Fibroblast of lung (primary cell): Measurements from ENCODE around the gene R3HCC1L. TPM values are rescaled to one million over a fixed set of nuclear protein-coding genes. Genes with fewer than 3 reads are reported as not detected.

Experiments
- DNase-seq, 2 donors: peaks; one replicate each; pipeline versions ENCODE4 v3.0.0 to v3.0.0-alpha.2; 2010; ENCODE audit warnings: low read depth in 2 of 2
- H2AFZ ChIP-seq: 2 replicates; pipeline ENCODE4 v1.5.1; 2012; ENCODE audit warnings: low read length, control low read depth, inconsistent platforms
- H3K27ac ChIP-seq: 2 replicates; pipeline ENCODE4 v1.5.1; 2011; ENCODE audit warnings: low read length, control low read depth; ENCODE audit not compliant: insufficient read depth
- H3K27me3 ChIP-seq: 2 replicates; pipeline ENCODE4 v1.5.1; 2011; ENCODE audit warnings: mild to moderate bottlenecking, low read length; ENCODE audit not compliant: control insufficient read depth, insufficient read depth
- H3K36me3 ChIP-seq: 2 replicates; pipeline ENCODE4 v1.5.1; 2011; ENCODE audit warnings: low read length; ENCODE audit not compliant: control insufficient read depth, insufficient read depth
- H3K4me1 ChIP-seq: 2 replicates; pipeline ENCODE4 v1.5.1; 2011; ENCODE audit warnings: low read length; ENCODE audit not compliant: control insufficient read depth, insufficient read depth; ENCODE audit errors: extremely low read depth
- H3K4me2 ChIP-seq: 2 replicates; pipeline ENCODE4 v1.5.1; 2011; ENCODE audit warnings: low read length, control low read depth; ENCODE audit not compliant: insufficient read depth; ENCODE audit errors: extremely low read depth
- H3K4me3 ChIP-seq, 4 experiments: fragments of 200-600 bp in 1 of 4; sonication (generic) in 1 of 4; replicated peaks in 1 of 4; 2 replicates each; pipeline ENCODE4 v1.5.1; 2011 to 2016; ENCODE audit warnings: low read length in 4 of 4, low read depth in 3 of 4, mild to moderate bottlenecking in 3 of 4, control low read depth in 2 of 4, inconsistent platforms in 1 of 4, mixed read lengths in 1 of 4; ENCODE audit not compliant: insufficient read depth in 1 of 4; ENCODE audit errors: control extremely low read depth in 1 of 4
- H3K79me2 ChIP-seq: 2 replicates; pipeline ENCODE4 v1.5.1; 2012; ENCODE audit warnings: mild to moderate bottlenecking, low read length, inconsistent platforms; ENCODE audit not compliant: control insufficient read depth, insufficient read depth
- H3K9ac ChIP-seq: 2 replicates; pipeline ENCODE4 v1.5.1; 2011; ENCODE audit warnings: mild to moderate bottlenecking, low read length, control low read depth; ENCODE audit not compliant: insufficient read depth
- H3K9me3 ChIP-seq: 2 replicates; pipeline ENCODE4 v1.5.1; 2012; ENCODE audit warnings: low read depth, low read length; ENCODE audit not compliant: control insufficient read depth, insufficient read depth
- H4K20me1 ChIP-seq: 2 replicates; pipeline ENCODE4 v1.5.1; 2011; ENCODE audit warnings: low read length; ENCODE audit not compliant: control insufficient read depth, insufficient read depth; ENCODE audit errors: extremely low read depth
- EZH2 ChIP-seq: IDR thresholded peaks from 2 replicates; pipeline ENCODE4 v1.5.1; 2012; ENCODE audit warnings: low read length, control low read depth, mild to moderate bottlenecking; ENCODE audit errors: missing control alignments
- polyA plus RNA-seq, 2 donors: library from polyadenylated mRNA; depleted of rRNA in 1 of 2; stranded (reverse) in 1 of 2; unstranded in 1 of 2; fragments of >200 nt; gene quantifications; 2 replicates each; pipeline ENCODE4 v1.2.1, GENCODE V29; 2011 to 2012; ENCODE audit warnings: missing spikeins in 1 of 2
- total RNA-seq: library from RNA; depleted of rRNA; stranded (reverse); fragments of >200 nt; gene quantifications from 2 replicates; pipeline ENCODE4 v1.2.1, GENCODE V29; 2014
- TF ChIP-seq, protein P1 (sequence below), 2 donors: IDR thresholded peaks in 1 of 2; conservative IDR thresholded peaks in 1 of 2; 1 replicate in 1 of 2; 2 replicates in 1 of 2; pipeline ENCODE4 v1.5.1; 2011 to 2012; ENCODE audit warnings: low read length in 2 of 2, control low read depth in 1 of 2, inconsistent platforms in 1 of 2, low read depth in 1 of 2, mild to moderate bottlenecking in 1 of 2

The R3HCC1L gene
- total and polyA plus RNA-seq, 2 donors (not counting 1 experiment from before 2014, with no cell fraction given), result 11.1 to 19.5 TPM

- Histone ChIP-seq H3K4me3 (peak within 1 kb of the TSS; percentile 48 to 68 (median 60)), H3K79me2 (no peaks in the 10 kb centered on the region), H3K9ac (peak within 1 kb of the TSS; percentile 60), H4K20me1 (no peaks in the 10 kb centered on the region), H3K36me3 (no peaks in the 10 kb centered on the region), H3K9me3 (no peaks in the 10 kb centered on the region), H2AFZ (peak within 1 kb of the TSS; percentile 19), H3K27me3 (peaks cover 3% of the 10 kb centered on the region), H3K4me1 (peaks cover 25% of the 10 kb centered on the region), H3K27ac (peak within 1 kb of the TSS; percentile 69), H3K4me2 (peak within 1 kb of the TSS; percentile 98)
- peak; percentile 37 to 45 for DNase-seq
- TF ChIP-seq, protein P1, sequence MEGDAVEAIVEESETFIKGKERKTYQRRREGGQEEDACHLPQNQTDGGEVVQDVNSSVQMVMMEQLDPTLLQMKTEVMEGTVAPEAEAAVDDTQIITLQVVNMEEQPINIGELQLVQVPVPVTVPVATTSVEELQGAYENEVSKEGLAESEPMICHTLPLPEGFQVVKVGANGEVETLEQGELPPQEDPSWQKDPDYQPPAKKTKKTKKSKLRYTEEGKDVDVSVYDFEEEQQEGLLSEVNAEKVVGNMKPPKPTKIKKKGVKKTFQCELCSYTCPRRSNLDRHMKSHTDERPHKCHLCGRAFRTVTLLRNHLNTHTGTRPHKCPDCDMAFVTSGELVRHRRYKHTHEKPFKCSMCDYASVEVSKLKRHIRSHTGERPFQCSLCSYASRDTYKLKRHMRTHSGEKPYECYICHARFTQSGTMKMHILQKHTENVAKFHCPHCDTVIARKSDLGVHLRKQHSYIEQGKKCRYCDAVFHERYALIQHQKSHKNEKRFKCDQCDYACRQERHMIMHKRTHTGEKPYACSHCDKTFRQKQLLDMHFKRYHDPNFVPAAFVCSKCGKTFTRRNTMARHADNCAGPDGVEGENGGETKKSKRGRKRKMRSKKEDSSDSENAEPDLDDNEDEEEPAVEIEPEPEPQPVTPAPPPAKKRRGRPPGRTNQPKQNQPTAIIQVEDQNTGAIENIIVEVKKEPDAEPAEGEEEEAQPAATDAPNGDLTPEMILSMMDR (conservative IDR thresholded peaks at IDR 0.05 in 1 of 2, IDR thresholded peaks at IDR 0.05 in 1 of 2; ENCODE audit: low read depth in 1 of 2, low read length in 2 of 2), result no peak
- no peak for TF ChIP-seq EZH2
Observed at GRCh38 chr10:98267894-98268693, 133.6 kb downstream of the R3HCC1L start, which contains the start of gene LOXL4. TSS of gene LOXL4 (minus strand) at chr10:98268194. CDS start at chr10:98263019, 5,175 bp downstream.

DNA sequence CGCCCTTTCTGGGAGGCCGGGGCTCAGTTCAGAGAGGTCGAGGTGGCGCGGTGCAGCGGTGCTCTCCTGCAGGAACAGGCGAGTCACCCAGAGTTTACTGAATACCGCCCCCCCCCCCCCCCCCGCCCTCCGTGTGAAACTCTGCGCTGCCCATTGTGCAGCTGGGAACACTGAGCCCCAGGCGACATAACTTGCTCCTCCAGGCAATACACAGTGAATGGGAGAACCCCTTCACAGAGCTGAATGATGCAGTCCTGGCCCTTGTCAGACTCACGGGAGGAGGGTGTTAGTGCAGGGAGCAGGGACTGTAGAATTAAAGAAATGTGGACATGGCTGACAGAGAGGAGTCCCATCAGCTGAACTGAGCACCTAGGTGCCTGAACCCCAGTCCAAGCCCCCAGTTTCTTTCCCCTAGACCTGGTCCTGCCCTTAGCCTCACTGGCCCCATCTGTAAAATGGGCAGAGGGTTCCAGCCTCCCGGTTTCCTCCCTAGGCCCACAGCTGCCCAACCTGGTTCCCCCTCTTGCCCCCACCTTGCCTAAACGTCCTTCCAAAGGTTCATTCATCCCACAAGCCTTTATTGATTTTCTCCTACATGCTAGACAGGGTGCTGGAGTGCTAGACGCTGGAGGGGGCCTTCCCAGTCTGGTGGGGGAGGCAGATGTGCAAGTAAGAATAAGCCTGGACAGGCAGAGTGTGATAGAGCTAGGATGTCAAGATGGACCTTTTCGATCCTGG is 134.4 kb downstream of the R3HCC1L start:
- Histone ChIP-seq H3K9ac (peak overlapping the region; percentile 60), H3K36me3 (no peaks in the 10 kb centered on the region), H3K9me3 (no peaks in the 10 kb centered on the region), H3K4me1 (peaks cover 25% of the 10 kb centered on the region), H3K79me2 (no peaks in the 10 kb centered on the region), H3K27me3 (peaks cover 8% of the 10 kb centered on the region), H3K4me2 (peak overlapping the region; percentile 64), H4K20me1 (no peaks in the 10 kb centered on the region), H3K27ac (peak overlapping the region; percentile 69), H2AFZ (no peak overlapping the region), H3K4me3 (peak overlapping the region; percentile 20 to 62 (median 44))
- DNase-seq, result peak in 1 of 2 donors; percentile 36
- TF ChIP-seq EZH2, result no peak
- TF ChIP-seq, protein P1 (conservative IDR thresholded peaks at IDR 0.05 in 1 of 2, IDR thresholded peaks at IDR 0.05 in 1 of 2; ENCODE audit: low read depth in 1 of 2, low read length in 2 of 2), result no peak

GRCh38 chr10:98269435-98269912 is 135.0 kb downstream of the R3HCC1L start:
- no peak overlapping the region for H2AFZ ChIP-seq
- H3K9me3 ChIP-seq, result no peaks in the 10 kb centered on the region
- H3K27ac ChIP-seq, result peak overlapping the region; percentile 69
- TF ChIP-seq EZH2, result no peak
- TF ChIP-seq, protein P1 (conservative IDR thresholded peaks at IDR 0.05 in 1 of 2, IDR thresholded peaks at IDR 0.05 in 1 of 2; ENCODE audit: low read depth in 1 of 2, low read length in 2 of 2), result no peak
- H3K4me2 ChIP-seq, result peak overlapping the region; percentile 64
- no peaks in the 10 kb centered on the region for H4K20me1 ChIP-seq
- no peak overlapping the region for H3K9ac ChIP-seq
- no peaks in the 10 kb centered on the region for H3K36me3 ChIP-seq
- H3K4me1 ChIP-seq, result peaks cover 25% of the 10 kb centered on the region
- no peaks in the 10 kb centered on the region for H3K79me2 ChIP-seq
- DNase-seq, result peak; percentile 69 to 90
- peaks cover 9% of the 10 kb centered on the region for H3K27me3 ChIP-seq
- H3K4me3 ChIP-seq, result no peak overlapping the region
